Omental fat pad (tissue), 4 donors: ENCODE measurements around the gene SLC16A5. TPM values are rescaled to one million over a fixed set of nuclear protein-coding genes. Genes with fewer than 3 reads are reported as not detected.
"Not testable (repeated sequence)": the region's sequence is repeated elsewhere in the genome, so short reads cannot be mapped to it uniquely, and the experiment has no call there.

Source experiments
- ATAC-seq: fragments of 150-250 bp; one replicate; pipeline ENCODE4 v1.9.1; 2016; ENCODE audit warnings: mild to moderate bottlenecking, moderate library complexity; ENCODE audit not compliant: low FRiP score
- DNase-seq: peaks from one replicate; pipeline ENCODE4 v3.0.0-alpha.2; 2019; ENCODE audit warnings: low spot score
- total RNA-seq, 4 donors: library from RNA; depleted of rRNA; stranded (reverse); fragments of >200 nt; gene quantifications; one replicate each; pipeline ENCODE4 v1.1.0, GENCODE V29; 2016
- TF ChIP-seq, protein P1 (sequence below), 3 donors: fragments of 450-650 bp; IDR thresholded peaks; one replicate each; pipeline ENCODE4 v1.5.1; 2016 to 2017; ENCODE audit warnings: antibody characterized with exemption in 3 of 3, mild to moderate bottlenecking in 3 of 3, moderate library complexity in 2 of 3

SLC16A5 gene
- total RNA-seq, 4 donors from 2014 or later: 12.0 to 22.7 (median 16.4) TPM

DNA sequence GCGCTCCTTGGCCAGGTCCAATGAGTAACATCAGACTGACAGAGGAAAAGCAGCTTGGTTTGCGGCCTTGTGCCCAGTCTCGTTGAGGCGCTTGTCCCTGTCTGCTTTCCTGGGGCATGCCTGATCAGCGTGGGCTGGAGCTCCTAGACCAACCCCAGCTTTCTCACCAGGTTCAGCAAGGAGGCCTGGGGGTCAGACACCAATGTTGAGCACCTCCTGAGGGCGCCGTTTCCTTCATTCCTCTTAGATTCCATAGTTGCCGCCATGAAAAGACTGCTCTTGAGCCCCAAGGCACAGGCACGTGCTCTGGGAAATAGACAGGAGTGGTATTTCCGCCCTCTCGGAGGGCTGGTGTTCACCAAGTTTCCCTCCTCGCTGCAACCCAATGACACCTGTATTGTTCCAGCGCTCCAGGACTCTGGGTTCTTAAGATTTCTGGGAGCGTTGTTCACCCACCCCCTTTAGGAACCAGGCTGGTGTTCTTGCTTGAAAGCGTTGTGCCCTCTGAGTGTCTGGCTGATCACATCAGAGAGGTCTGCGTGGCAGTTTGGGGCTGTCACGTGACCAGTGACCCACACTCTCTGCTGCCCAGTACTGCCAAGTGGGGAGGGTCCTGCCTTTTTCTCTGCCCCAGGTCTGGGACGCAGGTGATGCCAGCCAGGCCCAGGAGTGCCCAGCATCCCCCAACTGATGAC lies 22.7 kb upstream of the SLC16A5 start:
- TF ChIP-seq, protein P1, sequence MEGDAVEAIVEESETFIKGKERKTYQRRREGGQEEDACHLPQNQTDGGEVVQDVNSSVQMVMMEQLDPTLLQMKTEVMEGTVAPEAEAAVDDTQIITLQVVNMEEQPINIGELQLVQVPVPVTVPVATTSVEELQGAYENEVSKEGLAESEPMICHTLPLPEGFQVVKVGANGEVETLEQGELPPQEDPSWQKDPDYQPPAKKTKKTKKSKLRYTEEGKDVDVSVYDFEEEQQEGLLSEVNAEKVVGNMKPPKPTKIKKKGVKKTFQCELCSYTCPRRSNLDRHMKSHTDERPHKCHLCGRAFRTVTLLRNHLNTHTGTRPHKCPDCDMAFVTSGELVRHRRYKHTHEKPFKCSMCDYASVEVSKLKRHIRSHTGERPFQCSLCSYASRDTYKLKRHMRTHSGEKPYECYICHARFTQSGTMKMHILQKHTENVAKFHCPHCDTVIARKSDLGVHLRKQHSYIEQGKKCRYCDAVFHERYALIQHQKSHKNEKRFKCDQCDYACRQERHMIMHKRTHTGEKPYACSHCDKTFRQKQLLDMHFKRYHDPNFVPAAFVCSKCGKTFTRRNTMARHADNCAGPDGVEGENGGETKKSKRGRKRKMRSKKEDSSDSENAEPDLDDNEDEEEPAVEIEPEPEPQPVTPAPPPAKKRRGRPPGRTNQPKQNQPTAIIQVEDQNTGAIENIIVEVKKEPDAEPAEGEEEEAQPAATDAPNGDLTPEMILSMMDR (IDR thresholded peaks at IDR 0.05): no peak
- DNase-seq (no peak), ATAC-seq (no peak)

DNA sequence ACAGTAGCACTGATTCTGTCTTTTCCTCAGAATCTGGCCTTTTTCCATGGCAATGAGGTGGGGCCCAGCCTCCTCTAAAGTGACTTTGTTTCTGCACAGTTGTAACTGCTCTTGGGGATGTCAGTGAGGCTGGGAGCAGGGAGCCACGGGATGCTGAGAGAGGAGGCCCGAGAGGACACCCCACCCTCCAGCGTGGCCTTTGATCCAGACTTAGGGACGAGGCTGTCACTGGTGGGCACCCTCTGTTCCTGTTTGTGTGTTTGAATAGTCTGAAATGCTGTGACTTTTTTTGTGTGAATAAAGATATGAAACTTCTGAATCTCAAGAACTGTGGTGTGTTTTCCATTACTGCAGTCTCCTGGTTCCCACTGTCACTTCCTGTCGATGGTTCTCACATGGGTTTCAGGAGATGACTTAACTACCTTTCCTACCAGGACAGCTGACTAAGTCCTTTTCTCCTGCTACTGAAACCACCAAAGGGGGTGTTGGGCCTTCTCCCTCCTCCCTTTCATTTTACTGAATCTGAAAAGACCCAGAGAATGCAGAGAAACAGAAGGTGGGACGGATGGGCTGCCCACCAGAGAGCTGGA lies 22.1 kb upstream of the SLC16A5 start:
- ATAC-seq (no peak), DNase-seq (no peak)
- TF ChIP-seq, protein P1 (IDR thresholded peaks at IDR 0.05): no peak

DNA sequence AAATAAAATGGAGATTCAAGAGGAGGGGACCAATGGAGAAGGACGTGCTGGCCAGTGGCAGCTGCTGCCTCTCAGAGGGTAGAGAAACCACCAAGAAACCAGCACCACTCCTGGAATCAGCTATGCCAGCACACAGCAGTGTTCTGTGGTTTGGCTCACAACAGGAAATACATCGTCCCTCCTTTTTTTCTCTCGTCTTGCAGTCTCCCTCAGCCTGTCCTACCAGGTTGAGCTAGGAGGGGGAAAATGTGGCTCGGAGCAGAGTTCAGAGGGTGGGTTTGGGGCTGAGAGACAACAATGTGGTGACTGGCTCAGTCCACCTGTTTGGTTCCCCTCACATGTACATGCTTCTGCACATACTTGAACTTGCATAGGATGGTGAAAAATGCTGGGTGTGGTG lies 19.9 kb upstream of the SLC16A5 start:
- TF ChIP-seq, protein P1 (IDR thresholded peaks at IDR 0.05): no peak
- no peak for ATAC-seq
- DNase-seq: no peak

DNA sequence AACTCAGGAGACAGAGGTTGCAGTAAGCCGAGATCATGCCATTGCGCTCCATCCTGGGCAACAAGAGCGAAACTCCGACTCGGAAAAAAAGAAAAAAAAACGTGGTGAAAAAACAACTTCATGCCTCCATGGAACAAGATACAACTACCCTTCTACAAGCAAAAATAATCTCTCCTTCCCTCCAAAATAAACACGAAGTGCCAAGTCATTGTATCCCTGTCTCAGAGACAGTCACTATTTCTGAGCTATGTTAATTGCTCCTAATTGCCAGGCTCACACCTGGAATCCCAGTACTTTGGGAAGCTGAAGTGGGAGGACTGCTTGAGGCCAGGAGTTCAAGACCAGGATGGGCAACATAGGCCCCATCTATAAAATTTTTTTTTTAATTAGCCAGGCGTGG lies 19.0 kb upstream of the SLC16A5 start:
- TF ChIP-seq, protein P1 (IDR thresholded peaks at IDR 0.05): no peak
- no peak for ATAC-seq
- no peak for DNase-seq

DNA sequence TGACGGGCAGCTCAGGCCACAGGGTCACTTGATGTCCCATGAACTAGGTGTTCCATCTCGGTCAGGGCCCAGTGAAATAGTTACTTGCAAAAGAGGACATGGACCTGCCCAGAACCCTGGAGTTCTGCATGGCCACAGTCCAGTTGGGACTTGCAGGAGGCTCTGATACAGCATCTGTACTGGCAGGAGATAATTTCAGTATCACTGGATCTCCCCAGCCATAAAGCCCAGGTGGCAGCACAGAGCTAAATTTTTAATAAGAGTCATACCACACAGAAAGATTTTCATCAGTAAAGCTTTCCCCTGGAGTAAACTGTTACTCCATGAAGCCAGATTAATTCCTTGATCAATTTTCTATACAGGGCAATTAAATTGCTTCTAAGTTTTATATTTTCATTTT lies 18.0 kb upstream of the SLC16A5 start:
- TF ChIP-seq, protein P1 (IDR thresholded peaks at IDR 0.05): no peak
- DNase-seq: no peak
- ATAC-seq: no peak

DNA sequence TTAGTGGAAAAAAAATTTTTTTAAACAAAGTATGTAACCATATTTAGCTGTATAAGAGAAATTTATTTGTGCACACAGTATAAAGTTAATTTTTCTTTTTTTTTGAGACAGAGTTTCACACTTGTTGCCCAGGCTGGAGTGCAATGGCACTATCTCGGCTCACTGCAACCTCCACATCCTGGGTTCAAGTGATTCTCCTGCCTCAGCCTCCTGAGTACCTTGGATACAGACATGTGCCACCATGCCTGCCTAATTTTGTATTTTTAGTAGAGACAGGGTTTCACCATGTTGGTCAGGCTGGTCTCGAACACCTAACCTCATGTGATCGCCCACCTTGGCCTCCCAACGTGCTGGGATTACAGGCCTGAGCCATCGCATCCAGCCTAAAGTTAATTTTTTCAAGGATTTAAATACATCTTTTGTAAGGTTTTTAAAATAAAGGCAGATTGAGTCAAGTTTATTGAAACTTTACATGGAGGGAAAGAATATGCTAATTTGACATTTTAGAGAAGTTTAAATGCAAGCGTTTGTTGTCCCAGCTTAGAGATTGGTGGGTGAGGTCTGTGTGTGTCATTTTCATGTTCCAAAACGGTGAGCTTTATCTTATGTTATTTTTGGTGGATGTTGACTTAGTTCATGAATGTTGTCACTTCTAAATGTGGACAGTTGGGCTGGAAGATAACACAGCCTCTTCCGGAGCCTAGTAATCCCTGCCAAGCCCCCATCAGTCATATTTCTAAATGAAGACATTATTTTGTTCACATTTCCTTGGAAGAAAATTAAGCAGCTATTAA lies 16.1 kb upstream of the SLC16A5 start:
- DNase-seq, ATAC-seq: not testable (repeated sequence)

DNA sequence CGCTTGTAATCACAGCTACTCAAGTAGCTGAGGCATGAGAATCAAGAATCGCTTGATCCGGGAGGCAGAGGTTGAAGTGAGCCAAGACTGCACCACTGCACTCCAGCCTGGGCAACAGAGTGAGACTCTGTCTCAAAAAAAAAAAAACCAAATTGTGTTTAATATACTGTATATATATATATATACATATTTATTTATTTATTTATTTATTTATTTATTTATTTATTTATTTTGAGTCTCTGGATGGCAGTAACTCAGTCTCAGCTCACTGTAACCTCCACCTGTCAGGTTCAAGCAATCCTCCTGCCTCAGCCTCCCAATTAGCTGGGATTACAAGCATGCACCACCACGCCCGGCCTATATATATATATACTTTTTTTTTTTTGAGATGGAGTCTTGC lies 14.8 kb upstream of the SLC16A5 start:
- ATAC-seq, DNase-seq: not testable (repeated sequence)

DNA sequence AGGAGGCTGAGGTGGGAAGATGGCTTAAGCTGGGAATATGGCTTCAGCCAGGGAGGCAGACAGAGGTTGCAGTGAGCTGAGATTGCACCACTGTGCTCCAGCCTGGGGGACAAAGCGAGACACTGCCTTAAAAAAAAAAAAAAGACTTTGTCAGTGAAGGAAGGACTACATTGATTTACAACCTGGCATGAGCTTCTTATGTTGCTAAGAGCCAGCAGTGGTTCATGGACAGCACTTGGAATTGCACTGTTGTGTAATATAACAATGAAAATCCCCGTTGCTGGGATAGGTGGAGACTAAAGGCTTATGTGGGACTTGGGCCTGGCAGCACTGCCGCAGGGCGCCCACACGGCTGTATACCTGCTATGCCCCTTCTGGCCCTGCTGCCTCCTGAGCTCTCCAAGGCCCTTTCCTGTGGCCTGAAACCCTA lies 14.1 kb upstream of the SLC16A5 start:
- TF ChIP-seq, protein P1 (IDR thresholded peaks at IDR 0.05): no peak
- ATAC-seq (no peak), DNase-seq (no peak)
